Measurements from ENCODE around the gene GASK1B. TPM values are rescaled to one million over a fixed set of nuclear protein-coding genes. Genes with fewer than 3 reads are reported as not detected.

GASK1B gene
- total and polyA plus RNA-seq, 2 of the 13 experiments (the other 11 are each of a cell fraction or from before 2014, with no cell fraction given), result 29.1 to 40.4 TPM

DNA sequence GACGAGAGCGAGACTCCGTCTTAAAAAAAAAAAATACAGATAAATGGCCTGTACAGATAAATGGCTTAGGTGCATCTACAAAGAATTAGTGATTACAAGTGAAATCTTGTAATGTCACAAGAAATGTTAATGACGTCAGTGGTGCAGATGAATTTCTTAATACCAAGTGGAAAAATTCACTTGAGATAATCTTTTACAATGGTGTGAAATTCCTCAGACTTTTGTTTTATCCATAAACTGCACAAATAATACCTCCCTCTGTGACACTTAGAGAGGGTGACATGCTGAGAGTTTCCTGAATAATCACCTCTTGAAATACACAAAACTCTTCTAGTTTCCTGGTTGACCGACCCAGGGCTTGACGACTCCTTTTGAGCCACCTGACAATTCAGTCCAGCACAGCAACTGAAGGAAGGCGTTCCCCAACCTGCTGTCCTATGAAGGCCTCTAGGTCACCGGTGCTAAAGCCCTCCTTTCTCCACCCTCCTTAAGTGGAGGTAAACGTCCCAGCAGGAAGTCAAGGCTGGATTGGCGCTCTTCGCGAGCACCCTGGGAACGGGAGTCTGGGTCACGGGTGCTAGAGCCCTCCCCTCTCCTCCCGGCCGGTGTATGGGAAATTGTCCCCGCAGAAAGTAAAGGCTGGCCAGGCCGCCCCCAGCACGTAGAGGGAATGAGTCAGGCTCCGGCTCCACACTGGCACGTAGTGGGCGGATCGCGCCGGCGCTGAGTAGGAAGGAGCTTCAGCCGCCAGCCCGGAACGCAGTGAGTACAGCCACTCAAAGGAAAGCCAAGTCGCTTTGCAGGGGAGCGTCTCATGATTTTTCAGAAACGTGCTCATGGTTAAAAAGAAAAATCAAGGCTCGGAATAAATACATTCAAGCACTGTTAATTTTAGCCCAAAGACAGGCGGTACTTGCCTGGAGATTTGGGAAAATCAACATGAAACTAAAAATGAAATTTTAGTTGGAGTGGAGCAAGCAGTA lies 37.3 kb upstream of the GASK1B start, which contains the start of gene TMEM144 (continued):
- TF ChIP-seq, protein P1, sequence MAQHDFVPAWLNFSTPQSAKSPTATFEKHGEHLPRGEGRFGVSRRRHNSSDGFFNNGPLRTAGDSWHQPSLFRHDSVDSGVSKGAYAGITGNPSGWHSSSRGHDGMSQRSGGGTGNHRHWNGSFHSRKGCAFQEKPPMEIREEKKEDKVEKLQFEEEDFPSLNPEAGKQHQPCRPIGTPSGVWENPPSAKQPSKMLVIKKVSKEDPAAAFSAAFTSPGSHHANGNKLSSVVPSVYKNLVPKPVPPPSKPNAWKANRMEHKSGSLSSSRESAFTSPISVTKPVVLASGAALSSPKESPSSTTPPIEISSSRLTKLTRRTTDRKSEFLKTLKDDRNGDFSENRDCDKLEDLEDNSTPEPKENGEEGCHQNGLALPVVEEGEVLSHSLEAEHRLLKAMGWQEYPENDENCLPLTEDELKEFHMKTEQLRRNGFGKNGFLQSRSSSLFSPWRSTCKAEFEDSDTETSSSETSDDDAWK (CRISPR knock-in tag; IDR thresholded peaks at IDR 0.05), result no peak
- no peak for TF ChIP-seq SSRP1 (CRISPR knock-in tag; IDR thresholded peaks at IDR 0.05)
- TF ChIP-seq, protein P2, sequence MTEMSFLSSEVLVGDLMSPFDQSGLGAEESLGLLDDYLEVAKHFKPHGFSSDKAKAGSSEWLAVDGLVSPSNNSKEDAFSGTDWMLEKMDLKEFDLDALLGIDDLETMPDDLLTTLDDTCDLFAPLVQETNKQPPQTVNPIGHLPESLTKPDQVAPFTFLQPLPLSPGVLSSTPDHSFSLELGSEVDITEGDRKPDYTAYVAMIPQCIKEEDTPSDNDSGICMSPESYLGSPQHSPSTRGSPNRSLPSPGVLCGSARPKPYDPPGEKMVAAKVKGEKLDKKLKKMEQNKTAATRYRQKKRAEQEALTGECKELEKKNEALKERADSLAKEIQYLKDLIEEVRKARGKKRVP (CRISPR knock-in tag; IDR thresholded peaks at IDR 0.05), result no peak
- TF ChIP-seq ZKSCAN5 (CRISPR knock-in tag; IDR thresholded peaks at IDR 0.05), result no peak
- no peak for TF ChIP-seq SRSF4 (IDR thresholded peaks at IDR 0.05; ENCODE audit: low read depth, low read length, poor library complexity, severe bottlenecking)
- 0 out of 2 replicates have a peak, but pooled peaks have one; percentile 47 for TF ChIP-seq PITX1 (CRISPR knock-in tag; IDR thresholded peaks at IDR 0.05)
- TF ChIP-seq, protein P3, sequence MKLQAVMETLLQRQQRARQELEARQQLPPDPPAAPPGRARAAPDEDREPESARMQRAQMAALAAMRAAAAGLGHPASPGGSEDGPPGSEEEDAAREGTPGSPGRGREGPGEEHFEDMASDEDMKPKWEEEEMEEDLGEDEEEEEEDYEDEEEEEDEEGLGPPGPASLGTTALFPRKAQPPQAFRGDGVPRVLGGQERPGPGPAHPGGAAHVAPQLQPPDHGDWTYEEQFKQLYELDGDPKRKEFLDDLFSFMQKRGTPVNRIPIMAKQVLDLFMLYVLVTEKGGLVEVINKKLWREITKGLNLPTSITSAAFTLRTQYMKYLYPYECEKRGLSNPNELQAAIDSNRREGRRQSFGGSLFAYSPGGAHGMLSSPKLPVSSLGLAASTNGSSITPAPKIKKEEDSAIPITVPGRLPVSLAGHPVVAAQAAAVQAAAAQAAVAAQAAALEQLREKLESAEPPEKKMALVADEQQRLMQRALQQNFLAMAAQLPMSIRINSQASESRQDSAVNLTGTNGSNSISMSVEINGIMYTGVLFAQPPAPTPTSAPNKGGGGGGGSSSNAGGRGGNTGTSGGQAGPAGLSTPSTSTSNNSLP (IDR thresholded peaks at IDR 0.05; ENCODE audit: low read depth, low read length), result no peak
- 0 out of 2 replicates have a peak, but pooled peaks have one; percentile 36 for TF ChIP-seq ZNF263 (CRISPR knock-in tag; IDR thresholded peaks at IDR 0.05)
- peak; percentile 39; the same call in 1 of the 2 replicates for TF ChIP-seq CREB1 (IDR thresholded peaks at IDR 0.05)
- no peak for TF ChIP-seq CREB1 (CRISPR knock-in tag; IDR thresholded peaks at IDR 0.05)
- TF ChIP-seq WIZ (CRISPR knock-in tag; IDR thresholded peaks at IDR 0.05), result no peak
- no peak for TF ChIP-seq STAG1 (CRISPR knock-in tag; IDR thresholded peaks at IDR 0.05)
- no peak for TF ChIP-seq ZSCAN9 (CRISPR knock-in tag; IDR thresholded peaks at IDR 0.05; ENCODE audit: borderline replicate concordance)
- TF ChIP-seq HOXD1 (CRISPR knock-in tag; IDR thresholded peaks at IDR 0.05), result 0 out of 2 replicates have a peak, but pooled peaks have one; percentile 19
- TF ChIP-seq FOXA3 (CRISPR knock-in tag; IDR thresholded peaks at IDR 0.05), result no peak
- no peak for TF ChIP-seq POLR2AphosphoS2 (IDR thresholded peaks at IDR 0.05; ENCODE audit: low read depth, low read length)
- peak; percentile 62; the same call in 1 of the 2 replicates for TF ChIP-seq HDAC1 (CRISPR knock-in tag; IDR thresholded peaks at IDR 0.05)
- TF ChIP-seq, protein P4, sequence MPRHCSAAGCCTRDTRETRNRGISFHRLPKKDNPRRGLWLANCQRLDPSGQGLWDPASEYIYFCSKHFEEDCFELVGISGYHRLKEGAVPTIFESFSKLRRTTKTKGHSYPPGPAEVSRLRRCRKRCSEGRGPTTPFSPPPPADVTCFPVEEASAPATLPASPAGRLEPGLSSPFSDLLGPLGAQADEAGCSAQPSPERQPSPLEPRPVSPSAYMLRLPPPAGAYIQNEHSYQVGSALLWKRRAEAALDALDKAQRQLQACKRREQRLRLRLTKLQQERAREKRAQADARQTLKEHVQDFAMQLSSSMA (CRISPR knock-in tag; IDR thresholded peaks at IDR 0.05), result no peak
- TF ChIP-seq ZNF891 (CRISPR knock-in tag; IDR thresholded peaks at IDR 0.05), result no peak
- TF ChIP-seq, protein P5, sequence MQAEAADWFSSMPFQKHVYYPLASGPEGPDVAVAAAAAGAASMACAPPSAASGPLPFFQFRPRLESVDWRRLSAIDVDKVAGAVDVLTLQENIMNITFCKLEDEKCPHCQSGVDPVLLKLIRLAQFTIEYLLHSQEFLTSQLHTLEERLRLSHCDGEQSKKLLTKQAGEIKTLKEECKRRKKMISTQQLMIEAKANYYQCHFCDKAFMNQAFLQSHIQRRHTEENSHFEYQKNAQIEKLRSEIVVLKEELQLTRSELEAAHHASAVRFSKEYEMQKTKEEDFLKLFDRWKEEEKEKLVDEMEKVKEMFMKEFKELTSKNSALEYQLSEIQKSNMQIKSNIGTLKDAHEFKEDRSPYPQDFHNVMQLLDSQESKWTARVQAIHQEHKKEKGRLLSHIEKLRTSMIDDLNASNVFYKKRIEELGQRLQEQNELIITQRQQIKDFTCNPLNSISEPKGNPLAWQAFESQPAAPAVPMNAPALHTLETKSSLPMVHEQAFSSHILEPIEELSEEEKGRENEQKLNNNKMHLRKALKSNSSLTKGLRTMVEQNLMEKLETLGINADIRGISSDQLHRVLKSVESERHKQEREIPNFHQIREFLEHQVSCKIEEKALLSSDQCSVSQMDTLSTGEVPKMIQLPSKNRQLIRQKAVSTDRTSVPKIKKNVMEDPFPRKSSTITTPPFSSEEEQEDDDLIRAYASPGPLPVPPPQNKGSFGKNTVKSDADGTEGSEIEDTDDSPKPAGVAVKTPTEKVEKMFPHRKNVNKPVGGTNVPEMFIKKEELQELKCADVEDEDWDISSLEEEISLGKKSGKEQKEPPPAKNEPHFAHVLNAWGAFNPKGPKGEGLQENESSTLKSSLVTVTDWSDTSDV (CRISPR knock-in tag; IDR thresholded peaks at IDR 0.05), result no peak
- TF ChIP-seq NR2C2 (CRISPR knock-in tag; IDR thresholded peaks at IDR 0.05; ENCODE audit: borderline replicate concordance), result no peak
- TF ChIP-seq, protein P6, sequence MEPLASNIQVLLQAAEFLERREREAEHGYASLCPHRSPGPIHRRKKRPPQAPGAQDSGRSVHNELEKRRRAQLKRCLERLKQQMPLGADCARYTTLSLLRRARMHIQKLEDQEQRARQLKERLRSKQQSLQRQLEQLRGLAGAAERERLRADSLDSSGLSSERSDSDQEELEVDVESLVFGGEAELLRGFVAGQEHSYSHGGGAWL (CRISPR knock-in tag; IDR thresholded peaks at IDR 0.05), result no peak
